Stimulated activated CD8-positive, alpha-beta memory T cell treated with anti-CD3 and anti-CD28 coated beads, Interleukin-7, amount 100 ng/mL, for 48 hours (primary cell): Measurements from ENCODE around the gene CDH13.

Experiments used
- DNase-seq, 2 donors: peaks; one replicate each; pipeline ENCODE4 v3.0.0-alpha.2; 2020; ENCODE audit warnings: low read depth in 1 of 2; ENCODE audit errors: extremely low read depth in 1 of 2

Gene CDH13

DNA sequence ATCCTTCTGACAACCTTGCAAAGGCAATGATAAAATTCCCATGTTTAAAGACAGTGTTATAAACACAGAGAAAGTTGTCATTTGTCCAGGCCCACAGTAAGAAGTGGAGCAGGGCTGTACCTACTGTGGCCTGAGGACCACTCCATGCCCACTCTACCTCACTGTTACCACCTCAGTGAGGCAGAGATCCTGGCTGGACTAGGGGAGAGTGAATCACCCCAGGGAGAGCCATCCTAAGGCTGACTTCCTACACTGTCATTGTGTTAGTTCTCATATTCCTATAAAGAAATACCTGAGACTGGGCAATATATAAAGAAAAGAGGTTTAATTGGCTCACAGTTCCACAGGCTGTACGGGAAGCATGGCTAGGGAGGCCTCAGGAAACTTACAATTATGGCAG lies 952.3 kb downstream of the CDH13 start:
- DNase-seq = no peak

GRCh38 chr16:83579436-83579835 lies 952.7 kb downstream of the CDH13 start:
- no peak for DNase-seq

DNA sequence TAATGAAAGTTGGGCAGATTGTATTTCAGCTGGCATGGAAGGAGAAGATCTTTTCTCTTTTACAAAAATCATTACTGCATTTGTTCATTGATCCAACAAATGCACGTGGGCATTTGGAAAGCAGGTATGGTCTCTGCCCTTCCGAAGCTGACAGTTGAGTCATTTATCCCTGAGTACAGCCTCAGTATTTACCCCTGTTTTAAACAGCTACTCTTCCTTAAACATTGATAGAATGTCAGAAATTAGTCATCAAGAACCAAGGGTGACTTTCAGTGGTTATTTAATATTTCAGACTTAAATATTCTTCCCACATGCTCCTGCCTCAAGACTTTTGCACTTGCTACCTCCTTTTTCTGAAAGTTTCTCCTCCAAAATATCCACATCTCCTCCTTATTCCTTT lies 954.3 kb downstream of the CDH13 start:
- no peak for DNase-seq

- no peak for DNase-seq
Observed at GRCh38 chr16:83581994-83582747, 955.4 kb downstream of the CDH13 start.

- no peak for DNase-seq
Observed at GRCh38 chr16:83586036-83586435, 959.3 kb downstream of the CDH13 start.

DNA sequence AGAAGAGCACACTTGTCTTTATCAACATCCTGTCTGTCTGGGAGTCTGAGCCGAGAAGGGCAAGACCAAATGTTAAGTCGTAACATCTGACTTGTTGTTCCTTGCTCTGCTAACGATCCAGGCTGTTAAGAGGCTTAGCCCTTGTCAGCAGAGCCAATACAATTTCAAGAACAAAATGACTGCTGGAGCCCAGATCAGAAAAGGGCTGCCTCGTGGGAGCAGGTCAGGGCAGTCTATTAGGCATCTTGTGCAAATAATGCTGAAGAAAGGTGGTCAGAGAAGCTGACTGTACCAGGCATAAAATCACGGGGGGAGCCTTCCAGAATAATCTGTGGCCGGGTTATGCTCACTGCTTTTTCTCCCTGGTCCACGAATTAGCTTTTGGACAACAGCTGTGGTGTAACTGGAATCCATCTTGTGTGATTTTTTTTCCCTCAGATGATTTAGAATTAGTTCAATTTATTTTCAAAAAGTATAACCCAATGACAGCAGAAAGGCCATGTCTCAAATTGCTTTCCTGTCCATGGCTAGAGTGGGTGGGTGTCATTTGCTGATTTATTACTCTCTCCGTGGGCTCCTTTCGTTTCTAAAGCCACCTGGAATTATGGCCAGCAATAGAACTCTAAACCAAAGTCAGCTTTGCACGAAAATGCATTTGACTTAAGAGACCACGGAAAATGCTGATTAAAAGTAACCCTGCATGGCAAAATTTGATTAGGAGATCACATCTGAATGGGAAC lies 959.9 kb downstream of the CDH13 start:
- no peak for DNase-seq

DNA sequence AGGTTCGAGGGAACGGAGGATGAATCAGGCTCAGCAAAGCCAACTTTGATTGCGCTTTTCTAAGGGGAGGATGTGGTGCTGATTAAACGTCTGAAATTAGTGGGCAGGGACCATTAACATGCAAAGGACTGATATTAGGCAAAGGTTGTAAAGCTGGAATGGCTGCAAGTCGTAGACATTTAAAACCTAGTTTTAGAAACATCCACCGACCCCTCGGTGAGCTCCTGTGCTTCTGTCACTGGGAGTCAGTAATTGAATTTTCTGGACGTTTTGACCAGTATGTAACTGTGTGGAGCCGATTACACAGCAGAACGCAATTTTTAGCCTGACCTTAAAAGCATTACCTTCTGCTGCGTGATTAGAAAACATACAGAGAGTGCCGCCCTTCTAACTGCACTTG lies 960.4 kb downstream of the CDH13 start:
- DNase-seq = no peak

GRCh38 chr16:83588070-83588469 lies 961.3 kb downstream of the CDH13 start:
- no peak for DNase-seq

DNA sequence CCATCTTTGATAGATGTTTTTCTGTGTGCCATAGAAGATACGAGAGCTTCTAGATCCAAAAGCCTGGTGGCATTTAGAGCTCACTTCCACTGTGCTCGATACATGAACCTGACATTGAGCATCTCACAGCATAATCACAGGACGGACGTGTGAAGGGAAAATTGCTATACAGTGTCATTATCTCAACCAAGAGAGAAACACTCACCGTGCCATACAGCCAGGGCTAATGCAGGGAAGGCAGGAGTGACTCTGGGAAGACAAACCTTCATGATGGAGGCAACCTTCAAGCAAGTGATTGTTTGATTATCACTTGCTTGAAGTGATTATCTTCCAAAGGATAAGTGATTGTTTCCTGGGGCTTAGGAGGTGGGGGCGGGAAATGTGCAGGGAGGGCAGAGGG lies 962.8 kb downstream of the CDH13 start:
- no peak for DNase-seq

- no peak for DNase-seq
Observed at GRCh38 chr16:83592778-83593177, 966.0 kb downstream of the CDH13 start.

DNA sequence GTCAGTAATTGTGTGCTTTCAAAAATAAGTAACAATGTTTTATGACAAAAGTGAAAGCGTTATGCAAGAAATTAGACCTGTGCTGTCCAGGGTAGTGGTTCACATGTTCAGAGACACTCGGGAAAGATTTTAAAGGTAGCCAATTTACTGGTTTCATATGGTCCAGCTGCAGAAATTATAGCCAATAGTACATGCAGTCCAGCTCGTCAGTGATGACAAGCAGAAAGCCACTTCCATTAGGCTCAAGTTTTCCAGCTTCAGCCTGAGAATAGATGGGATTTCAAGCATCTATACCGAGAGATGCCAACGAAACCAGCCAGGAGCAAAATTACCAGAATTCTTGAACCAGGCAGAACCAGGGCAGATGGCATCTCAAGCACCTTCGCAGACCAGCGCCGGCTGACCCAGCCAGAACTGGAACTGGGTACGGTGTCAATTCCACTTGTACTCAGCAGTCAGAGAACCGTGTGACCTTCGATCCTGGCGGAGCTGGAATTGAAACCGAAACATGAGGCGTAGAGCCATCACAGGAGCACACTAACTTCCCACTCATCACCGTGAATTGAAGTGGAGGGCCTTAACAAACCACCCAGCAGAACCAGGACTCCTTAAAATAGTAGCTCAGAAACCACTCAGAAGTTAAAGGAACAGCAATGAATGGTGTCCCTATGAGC lies 973.2 kb downstream of the CDH13 start:
- DNase-seq = no peak

DNA sequence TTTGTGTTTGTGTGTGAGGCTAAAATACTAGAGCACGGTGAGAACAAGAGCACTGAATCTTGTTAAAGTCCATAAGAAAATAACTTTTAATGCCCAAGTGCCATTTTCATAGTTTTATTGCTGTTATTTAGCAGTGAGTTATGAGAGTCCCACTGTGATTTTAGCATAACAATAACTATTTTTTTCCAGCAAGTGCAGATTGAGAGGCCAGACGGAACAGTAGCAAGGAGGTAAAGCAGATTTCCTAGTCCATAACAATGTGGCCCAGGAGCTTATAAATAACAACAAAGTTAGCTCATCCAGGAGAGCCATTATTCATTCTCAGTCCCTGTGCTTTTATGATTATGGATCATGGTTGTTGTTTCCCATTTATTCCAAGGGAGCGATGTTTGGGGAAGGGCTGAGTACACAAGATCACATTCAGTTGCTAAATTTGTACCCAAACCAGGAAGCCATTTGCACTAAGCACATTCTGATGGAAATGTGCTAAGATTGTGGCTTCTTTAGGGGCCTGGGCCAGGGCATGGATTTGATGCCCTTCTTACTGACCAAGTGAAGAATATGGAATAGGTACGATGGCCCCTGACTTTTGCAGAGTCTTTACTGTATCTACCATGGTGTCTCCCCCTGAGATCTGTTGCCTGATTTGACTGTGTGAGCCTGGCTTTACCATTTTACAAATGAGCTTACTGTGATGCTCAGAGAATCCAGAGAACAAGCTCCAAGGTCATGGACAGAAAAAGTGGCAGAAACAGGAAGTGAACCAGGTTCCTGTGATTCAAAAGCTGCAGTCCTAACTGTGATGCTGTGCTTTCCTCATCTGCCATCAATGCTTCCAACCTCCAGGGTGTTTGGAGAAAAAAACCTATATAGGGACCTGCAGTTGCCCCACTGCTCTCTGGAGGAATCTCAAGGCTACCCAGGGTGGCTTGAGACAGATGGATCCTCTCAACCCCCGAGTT lies 976.3 kb downstream of the CDH13 start:
- DNase-seq = no peak

DNA sequence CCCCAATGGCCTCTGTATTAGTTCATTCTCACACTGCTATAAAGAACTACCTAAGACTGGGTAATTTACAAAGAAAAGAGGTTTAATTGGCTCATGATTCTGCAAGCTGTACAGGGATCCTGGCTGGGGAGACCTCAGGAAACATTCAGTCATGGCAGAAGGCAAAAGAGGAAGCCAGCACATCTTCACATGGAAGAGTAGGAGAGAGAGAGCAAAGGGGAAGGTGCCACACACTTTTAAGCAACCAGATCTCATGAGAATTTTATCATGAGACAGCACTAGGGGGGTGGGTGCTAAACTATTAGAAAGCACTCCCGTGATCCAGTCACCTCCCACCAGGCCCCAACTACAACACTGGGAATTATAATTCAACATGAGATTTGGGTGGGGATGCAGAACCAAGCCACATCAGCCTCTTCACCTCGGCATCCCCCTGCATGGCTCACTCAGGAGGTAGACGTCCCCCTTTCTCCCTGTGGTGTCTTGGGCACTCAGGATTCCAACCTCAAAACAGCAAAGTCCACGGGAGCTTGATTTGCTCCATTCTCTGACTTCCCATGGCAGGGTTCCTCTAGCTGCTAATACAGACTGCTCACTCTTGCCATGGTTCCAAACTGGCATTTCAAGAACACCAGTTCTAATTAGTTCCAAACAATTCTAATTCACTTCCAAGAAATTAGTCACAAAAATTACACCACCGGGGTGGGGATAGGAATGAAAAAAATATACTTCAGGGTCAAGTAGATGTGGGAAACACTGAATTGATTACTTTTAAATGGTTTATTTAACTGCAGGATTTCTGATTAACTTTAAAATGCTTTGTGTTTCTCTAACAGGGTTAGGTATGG lies 977.2 kb downstream of the CDH13 start:
- no peak for DNase-seq

DNA sequence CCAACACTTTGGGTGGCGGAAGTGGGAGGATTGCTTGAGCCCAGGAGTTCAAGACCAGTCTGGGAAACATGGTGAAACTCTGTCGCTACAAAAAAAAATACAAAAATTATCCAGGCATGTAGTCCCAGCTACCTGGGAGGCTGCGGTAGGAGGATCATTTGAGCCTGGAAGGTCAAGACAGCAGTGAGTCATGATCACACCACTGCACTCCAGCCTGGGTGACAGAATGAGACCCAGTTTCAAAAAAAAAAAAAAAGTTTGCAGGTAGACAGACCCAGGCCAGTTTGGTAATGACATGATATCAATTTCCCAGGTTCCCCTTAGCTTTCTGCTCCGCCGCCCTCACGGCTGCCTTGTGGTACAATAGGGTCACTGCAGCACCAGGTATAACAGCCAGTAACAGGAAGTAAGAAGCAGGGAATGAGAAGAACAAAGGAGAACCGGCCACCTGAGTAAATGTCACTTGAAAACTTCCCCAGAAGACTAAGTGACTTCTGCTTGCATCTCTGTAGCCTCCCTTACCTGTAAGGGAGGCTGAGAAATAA lies 979.8 kb downstream of the CDH13 start:
- no peak for DNase-seq

DNA sequence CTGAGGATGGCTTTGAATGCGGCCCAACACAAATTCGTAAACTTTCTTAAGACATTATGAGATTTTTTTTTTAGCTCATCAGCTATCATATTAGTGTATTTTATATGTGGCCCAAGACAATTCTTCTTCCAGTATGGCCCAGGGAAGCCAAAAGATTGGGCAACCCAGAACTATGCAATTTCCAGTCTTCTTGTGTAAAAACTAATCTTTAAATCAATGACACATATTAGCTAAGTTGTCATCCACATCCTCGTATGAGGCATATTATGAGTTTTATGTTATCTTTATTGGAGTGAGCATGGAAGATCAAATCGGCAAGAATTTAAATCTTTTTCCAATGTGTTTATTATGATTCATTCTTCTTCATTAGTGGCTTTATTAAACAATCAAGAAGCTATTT lies 982.4 kb downstream of the CDH13 start:
- DNase-seq = no peak

DNA sequence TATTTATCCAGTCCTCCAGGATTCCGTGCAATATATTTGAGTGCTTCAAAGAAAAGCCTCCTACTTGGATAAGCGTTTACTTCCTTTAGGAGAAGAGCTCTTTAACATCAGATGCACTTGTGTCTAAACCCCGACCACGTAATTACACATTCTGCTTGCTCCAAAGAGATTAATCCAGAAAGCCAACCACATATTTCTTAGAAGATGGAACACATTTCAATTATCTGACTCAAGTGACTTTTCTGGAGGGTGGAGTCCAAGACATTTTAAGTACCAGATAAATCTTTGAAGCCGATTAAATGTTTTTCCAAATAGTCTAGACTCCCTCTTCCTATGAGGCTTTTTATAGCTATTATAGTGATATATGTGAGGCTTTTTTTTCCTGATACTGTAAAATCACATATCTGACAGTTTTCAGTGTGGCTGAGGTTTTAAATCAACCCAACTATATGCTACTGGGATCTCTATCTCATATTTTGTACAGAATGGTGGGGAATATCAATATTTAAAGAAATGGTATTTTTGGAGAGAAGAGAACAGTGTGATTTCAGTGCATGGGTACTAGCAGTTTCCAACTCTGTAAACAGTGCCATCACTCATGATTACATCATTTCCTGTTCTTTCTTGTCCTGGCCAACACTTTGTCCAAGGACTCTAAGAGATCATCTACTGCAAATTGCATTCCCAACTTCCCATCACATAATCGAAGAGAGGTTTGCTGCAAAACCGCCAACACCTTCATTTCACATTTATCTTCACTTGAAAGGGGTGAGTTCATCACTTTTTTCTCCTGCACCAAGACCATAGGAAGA lies 988.6 kb downstream of the CDH13 start:
- DNase-seq = no peak

DNA sequence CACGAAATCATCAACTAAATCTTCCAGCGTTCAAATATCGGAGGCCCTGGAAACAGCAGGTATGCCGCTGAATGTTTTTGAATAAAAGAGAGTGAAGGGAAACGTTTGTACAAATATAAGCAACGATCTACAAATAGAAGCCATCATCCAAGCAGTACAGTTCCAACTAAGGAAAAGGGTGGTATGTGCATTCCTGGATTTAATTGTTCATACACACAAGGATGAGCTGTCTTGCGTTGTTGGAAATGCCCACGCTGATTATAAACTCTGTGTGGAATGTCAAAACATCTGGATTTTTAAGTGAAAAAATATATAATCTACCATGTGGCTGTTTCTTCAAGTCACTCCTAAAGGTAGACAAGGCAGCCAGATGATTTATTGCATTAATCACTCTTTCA lies 989.2 kb downstream of the CDH13 start:
- DNase-seq = no peak

DNA sequence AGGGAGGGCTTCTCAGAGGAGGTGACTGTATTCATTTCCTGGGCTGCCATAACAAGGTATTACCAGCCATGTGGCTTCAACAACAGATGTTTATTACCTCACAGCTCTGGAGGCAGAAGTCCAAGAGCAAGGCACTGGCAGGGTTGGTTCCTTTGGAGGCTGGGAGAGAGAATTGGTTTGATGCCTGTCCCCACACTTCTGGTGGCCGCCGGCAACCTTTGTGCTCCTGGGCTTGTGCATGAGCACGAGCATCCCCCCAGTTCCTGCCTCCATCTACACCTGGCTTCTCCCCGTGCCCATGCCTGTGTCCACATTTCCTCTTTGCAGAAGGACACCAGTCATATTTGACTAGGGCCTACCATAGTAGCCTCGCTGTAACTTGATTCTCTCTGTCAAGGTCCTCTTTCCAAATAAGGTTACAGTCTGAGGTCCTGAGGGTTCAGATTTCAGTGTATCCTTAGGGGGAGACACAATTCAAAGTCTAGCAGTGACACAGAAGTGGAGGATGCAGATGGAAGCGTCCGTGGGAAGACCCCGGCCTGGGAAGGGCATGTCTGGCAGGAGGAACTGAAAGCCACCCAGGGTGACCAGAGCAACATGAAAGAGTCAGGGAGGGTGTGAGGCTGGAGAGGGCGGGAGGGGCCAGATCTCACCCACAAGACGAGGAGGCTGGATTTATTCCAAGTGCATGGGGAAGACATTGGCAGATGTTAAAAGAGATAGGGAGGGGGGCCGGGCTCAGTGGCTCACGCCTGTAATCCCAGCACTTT lies 992.8 kb downstream of the CDH13 start:
- no peak for DNase-seq
